ENCODE results near the gene S100A6.

DNA sequence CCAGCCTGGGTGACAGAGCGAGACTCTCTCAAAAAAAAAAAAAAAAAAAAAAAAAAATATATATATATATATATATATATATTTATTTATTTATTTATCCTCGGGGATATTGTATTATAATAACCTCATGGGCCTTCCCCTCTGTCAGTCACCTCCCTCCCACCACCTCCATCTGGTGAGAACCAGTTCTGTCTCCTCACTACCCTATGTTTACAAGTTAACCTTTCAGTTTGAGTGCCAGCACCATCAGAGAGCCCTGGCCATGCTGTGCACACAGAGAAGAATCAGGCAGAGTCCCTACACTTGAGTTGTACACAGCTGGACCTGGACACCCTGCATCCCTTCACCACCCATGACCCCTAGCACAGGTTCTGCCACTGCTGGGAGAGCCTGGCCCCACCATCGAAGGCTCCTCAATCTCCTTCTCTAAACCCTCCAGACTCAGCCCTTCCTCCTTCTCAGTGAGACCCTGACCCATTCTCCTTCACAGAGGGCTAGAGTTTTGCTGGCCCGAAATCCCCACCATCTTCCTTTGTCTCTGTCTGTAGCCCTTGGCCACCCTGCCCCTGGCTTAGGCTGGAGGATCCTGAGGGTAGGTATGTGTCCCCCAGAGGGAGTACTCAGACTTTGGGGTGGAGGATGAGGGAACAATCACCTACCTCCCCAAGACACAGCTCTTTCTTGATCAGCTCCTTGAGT is 3.8 kb upstream of the S100A6 start:
- TF ChIP-seq, protein P1, sequence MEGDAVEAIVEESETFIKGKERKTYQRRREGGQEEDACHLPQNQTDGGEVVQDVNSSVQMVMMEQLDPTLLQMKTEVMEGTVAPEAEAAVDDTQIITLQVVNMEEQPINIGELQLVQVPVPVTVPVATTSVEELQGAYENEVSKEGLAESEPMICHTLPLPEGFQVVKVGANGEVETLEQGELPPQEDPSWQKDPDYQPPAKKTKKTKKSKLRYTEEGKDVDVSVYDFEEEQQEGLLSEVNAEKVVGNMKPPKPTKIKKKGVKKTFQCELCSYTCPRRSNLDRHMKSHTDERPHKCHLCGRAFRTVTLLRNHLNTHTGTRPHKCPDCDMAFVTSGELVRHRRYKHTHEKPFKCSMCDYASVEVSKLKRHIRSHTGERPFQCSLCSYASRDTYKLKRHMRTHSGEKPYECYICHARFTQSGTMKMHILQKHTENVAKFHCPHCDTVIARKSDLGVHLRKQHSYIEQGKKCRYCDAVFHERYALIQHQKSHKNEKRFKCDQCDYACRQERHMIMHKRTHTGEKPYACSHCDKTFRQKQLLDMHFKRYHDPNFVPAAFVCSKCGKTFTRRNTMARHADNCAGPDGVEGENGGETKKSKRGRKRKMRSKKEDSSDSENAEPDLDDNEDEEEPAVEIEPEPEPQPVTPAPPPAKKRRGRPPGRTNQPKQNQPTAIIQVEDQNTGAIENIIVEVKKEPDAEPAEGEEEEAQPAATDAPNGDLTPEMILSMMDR (IDR thresholded peaks at IDR 0.05): no peak
- TF ChIP-seq EP300 (IDR thresholded peaks at IDR 0.05) (no peak), POLR2A (IDR thresholded peaks at IDR 0.05) (no peak), POLR2AphosphoS5 (IDR thresholded peaks at IDR 0.05) (no peak)

Data from suprapubic skin (tissue), 4 donors.